HG03439 (cell line): Measurements from ENCODE around the gene CPZ.
"Not testable (repeated sequence)": the region's sequence is repeated elsewhere in the genome, so short reads cannot be mapped to it uniquely, and the experiment has no call there.

Source experiments
- ATAC-seq: cut with Tn5 transposase; IDR thresholded peaks from one replicate; pipeline ENCODE4 v1.9.1; 2021; ENCODE audit warnings: mild to moderate bottlenecking, moderate library complexity; ENCODE audit not compliant: unreplicated experiment

Gene CPZ

GRCh38 chr4:8648816-8649630 lies 56.5 kb downstream of the CPZ start:
- no peak for ATAC-seq

GRCh38 chr4:8649631-8650361 lies 57.2 kb downstream of the CPZ start:
- no peak for ATAC-seq

GRCh38 chr4:8651661-8652180 lies 59.2 kb downstream of the CPZ start:
- ATAC-seq: no peak

GRCh38 chr4:8652181-8653078 lies 59.9 kb downstream of the CPZ start:
- ATAC-seq: no peak

- ATAC-seq: no peak
These were observed 60.9 kb downstream of the CPZ start for GRCh38 chr4:8653326-8654000.

- ATAC-seq: not testable (repeated sequence)
These were observed 61.6 kb downstream of the CPZ start for GRCh38 chr4:8654139-8654538.

- ATAC-seq: no peak
These were observed 63.0 kb downstream of the CPZ start for GRCh38 chr4:8655411-8656184.

- ATAC-seq: no peak
These were observed 63.6 kb downstream of the CPZ start for GRCh38 chr4:8656185-8656517.

- ATAC-seq: no peak
These were observed 64.3 kb downstream of the CPZ start for GRCh38 chr4:8656711-8657380.

GRCh38 chr4:8657381-8658088 lies 65.0 kb downstream of the CPZ start:
- ATAC-seq: no peak

GRCh38 chr4:8662776-8663175 lies 70.2 kb downstream of the CPZ start:
- ATAC-seq: no peak

- ATAC-seq: no peak
These were observed 71.7 kb downstream of the CPZ start for GRCh38 chr4:8664031-8664805.

- no peak for ATAC-seq
These were observed 72.4 kb downstream of the CPZ start for GRCh38 chr4:8664976-8665375.

GRCh38 chr4:8665406-8666360 lies 73.1 kb downstream of the CPZ start:
- ATAC-seq: no peak

- no peak for ATAC-seq
These were observed 74.0 kb downstream of the CPZ start for GRCh38 chr4:8666581-8666980.
